Tibial artery (tissue), 4 donors: ENCODE results near the gene LIMK2.
"Not testable (repeated sequence)": the region's sequence is repeated elsewhere in the genome, so short reads cannot be mapped to it uniquely, and the experiment has no call there.

Source experiments
- DNase-seq, 2 donors: peaks; one replicate each; pipeline ENCODE4 v3.0.0-alpha.2; 2019
- H3K27ac ChIP-seq, 2 donors: fragments of 200-600 bp; sonication (generic) in 1 of 2; 1 replicate in 1 of 2; 2 replicates in 1 of 2; pipeline ENCODE4 v1.5.1; 2018 to 2019; ENCODE audit warnings: mild to moderate bottlenecking in 1 of 2
- H3K27me3 ChIP-seq, 2 donors: fragments of 200-600 bp; sonication (generic) in 1 of 2; one replicate each; pipeline versions ENCODE4 v1.5.1 to v1.6.0; 2016 to 2019
- H3K36me3 ChIP-seq, 3 donors: fragments of 200-600 bp; sonication (generic) in 2 of 3; one replicate each; pipeline ENCODE4 v1.5.1; 2016 to 2019; ENCODE audit warnings: mild to moderate bottlenecking in 2 of 3
- H3K4me1 ChIP-seq, 4 donors: fragments of 200-600 bp; sonication (generic) in 2 of 4; 1 replicate in 3 of 4; 2 replicates in 1 of 4; pipeline ENCODE4 v1.5.1; 2016 to 2019
- H3K4me3 ChIP-seq, 2 donors: fragments of 200-600 bp; sonication (generic) in 1 of 2; 1 replicate in 1 of 2; 2 replicates in 1 of 2; pipeline ENCODE4 v1.5.1; 2018 to 2019; ENCODE audit warnings: mild to moderate bottlenecking in 2 of 2
- H3K9me3 ChIP-seq, 3 donors: fragments of 200-600 bp; sonication (generic) in 1 of 3; one replicate each; pipeline ENCODE4 v1.5.1; 2016 to 2019
- CTCF ChIP-seq, 2 experiments: fragments of 200-600 bp in 1 of 2; fragments of 450-650 bp in 1 of 2; IDR thresholded peaks; one replicate each; pipeline ENCODE4 v1.5.1; 2017 to 2019; ENCODE audit warnings: antibody characterized with exemption in 2 of 2, mild to moderate bottlenecking in 1 of 2, moderate library complexity in 1 of 2
- intact Hi-C: fragments of 100-400 bp; cut with DNase I; formaldehyde crosslinking; loops from one replicate; pipeline ENCODE4 v1.15.0; 2023; ENCODE audit warnings: low total_unique reads

LIMK2 gene

GRCh38 chr22:31211862-31212730 lies at the start of gene LIMK2:
Gene LIMK2 (plus strand): TSS chr22:31212298. CDS start chr22:31212409, 111 bp downstream.
- intact Hi-C loops: loop anchor here (1.0 kb wide), 1 partner anchor 61 kb away; no protein-coding TSS in a partner anchor
- Histone ChIP-seq H3K27ac (peak within 1 kb of the TSS; percentile 67 to 69), H3K36me3 (peaks cover 0 to 3% (median 0%) of the 10 kb centered on the region in 3 donors), H3K4me1 (peaks cover 0 to 25% (median 19%) of the 10 kb centered on the region in 4 donors), H3K4me3 (peak within 1 kb of the TSS; percentile 74 to 93), H3K27me3 (no peaks in the 10 kb centered on the region), H3K9me3 (no peaks in the 10 kb centered on the region)
- peak; percentile 91 to 95 for DNase-seq
- peak; percentile 56 to 86 for TF ChIP-seq CTCF (IDR thresholded peaks at IDR 0.05)

GRCh38 chr22:31170971-31171370 lies 41.1 kb upstream of the LIMK2 start:
- DNase-seq: no peak
- TF ChIP-seq CTCF (IDR thresholded peaks at IDR 0.05): no peak
- Histone ChIP-seq H3K4me1 (peaks cover 0 to 94% (median 43%) of the 10 kb centered on the region in 4 donors), H3K27ac (peak overlapping the region in 1 of 2 donors; percentile 32), H3K36me3 (peaks cover 0 to 8% (median 2%) of the 10 kb centered on the region in 3 donors), H3K27me3 (no peaks in the 10 kb centered on the region), H3K9me3 (no peaks in the 10 kb centered on the region), H3K4me3 (no peak overlapping the region)
- intact Hi-C loops: no loop called here

GRCh38 chr22:31171734-31172133 lies 40.4 kb upstream of the LIMK2 start:
- H3K4me1 ChIP-seq: peaks cover 0 to 95% (median 44%) of the 10 kb centered on the region in 4 donors
- intact Hi-C loops, DNase-seq, H3K27me3 ChIP-seq, H3K36me3 ChIP-seq, H3K9me3 ChIP-seq, H3K4me3 ChIP-seq: not testable (repeated sequence)
- peak overlapping the region; percentile 20 to 51 for H3K27ac ChIP-seq

- TF ChIP-seq CTCF (IDR thresholded peaks at IDR 0.05): no peak
- H3K27me3 ChIP-seq: no peaks in the 10 kb centered on the region
- peaks cover 0 to 7% (median 6%) of the 10 kb centered on the region in 3 donors for H3K36me3 ChIP-seq
- H3K27ac ChIP-seq: peak overlapping the region; percentile 51 to 77
- H3K9me3 ChIP-seq: no peaks in the 10 kb centered on the region
- peaks cover 0 to 95% (median 45%) of the 10 kb centered on the region in 4 donors for H3K4me1 ChIP-seq
- no peak overlapping the region for H3K4me3 ChIP-seq
- DNase-seq: no peak
- intact Hi-C loops: no loop called here
Observed at GRCh38 chr22:31173386-31174145, 38.5 kb upstream of the LIMK2 start.

- H3K27me3 ChIP-seq: no peaks in the 10 kb centered on the region
- peaks cover 0 to 7% (median 6%) of the 10 kb centered on the region in 3 donors for H3K36me3 ChIP-seq
- H3K27ac ChIP-seq: peak overlapping the region; percentile 45 to 63
- intact Hi-C loops: no loop called here
- H3K9me3 ChIP-seq: no peaks in the 10 kb centered on the region
- no peak for DNase-seq
- H3K4me1 ChIP-seq: peaks cover 0 to 75% (median 41%) of the 10 kb centered on the region in 4 donors
- H3K4me3 ChIP-seq: no peak overlapping the region
- no peak for TF ChIP-seq CTCF (IDR thresholded peaks at IDR 0.05)
Observed at GRCh38 chr22:31176923-31177322, 35.2 kb upstream of the LIMK2 start.
